Panc1 (cell line): ENCODE data around the gene ACER3.

Source experiments
- POLR2AphosphoS5 ChIP-seq: IDR thresholded peaks from 2 replicates; pipeline ENCODE4 v1.6.1; 2012; ENCODE audit warnings: mild to moderate bottlenecking, low read depth, low read length, moderate library complexity
- SIN3A ChIP-seq: IDR thresholded peaks from 2 replicates; pipeline ENCODE4 v1.6.1; 2012; ENCODE audit warnings: low read depth, mild to moderate bottlenecking, low read length, moderate library complexity, borderline replicate concordance; ENCODE audit not compliant: insufficient read depth
- TCF7L2 ChIP-seq: IDR thresholded peaks from 2 replicates; pipeline ENCODE4 v1.6.1; 2011; ENCODE audit warnings: mild to moderate bottlenecking, low read depth, low read length, inconsistent platforms
- TF ChIP-seq, protein P1 (sequence below): fragments of 450-650 bp; IDR thresholded peaks from 2 replicates; pipeline ENCODE4 v1.5.1; 2017; ENCODE audit warnings: mild to moderate bottlenecking
- TF ChIP-seq, protein P2 (sequence below), 2 experiments: IDR thresholded peaks; 2 replicates each; pipeline ENCODE4 v1.6.1; 2011 to 2012; ENCODE audit warnings: low read depth in 2 of 2, control low read depth in 1 of 2, low read length in 1 of 2, mild to moderate bottlenecking in 1 of 2, moderate library complexity in 1 of 2; ENCODE audit not compliant: insufficient read depth in 1 of 2

DNA sequence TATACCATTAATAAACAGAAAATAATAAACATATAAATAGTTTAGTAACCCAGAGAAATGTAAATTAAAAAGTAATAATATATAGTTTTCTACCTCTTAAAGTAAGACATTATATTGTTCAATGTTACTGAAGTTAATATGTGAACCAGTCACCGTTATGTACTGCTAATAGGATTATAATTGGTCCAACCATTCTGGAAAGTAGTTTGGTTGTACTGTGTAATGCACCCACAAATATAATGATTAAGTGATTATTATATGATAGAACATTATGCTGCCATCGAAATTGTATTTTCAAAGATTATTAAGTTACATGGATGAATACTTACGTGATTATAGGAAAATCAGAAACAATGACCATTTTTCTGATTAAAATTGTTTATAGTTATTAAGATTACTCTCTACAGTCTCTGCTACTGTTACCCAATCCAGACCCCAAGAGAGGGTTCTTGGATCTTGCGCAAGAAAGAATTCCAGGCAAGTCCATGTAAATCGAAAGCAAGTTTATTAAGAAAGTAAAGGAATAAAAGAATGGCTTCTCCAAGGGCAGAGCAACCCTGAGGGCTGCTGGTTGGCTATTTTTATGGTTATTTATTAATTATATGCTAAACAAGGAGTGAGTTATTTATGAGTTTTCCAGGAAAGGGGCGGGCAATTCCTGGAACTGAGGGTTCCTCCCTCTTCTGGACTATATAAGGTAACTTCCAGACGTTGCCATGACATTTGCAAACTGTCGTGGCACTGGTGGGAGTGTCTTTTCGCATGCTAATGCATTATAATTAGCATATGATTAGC is 50.1 kb downstream of the ACER3 start:
- TF ChIP-seq, protein P1, sequence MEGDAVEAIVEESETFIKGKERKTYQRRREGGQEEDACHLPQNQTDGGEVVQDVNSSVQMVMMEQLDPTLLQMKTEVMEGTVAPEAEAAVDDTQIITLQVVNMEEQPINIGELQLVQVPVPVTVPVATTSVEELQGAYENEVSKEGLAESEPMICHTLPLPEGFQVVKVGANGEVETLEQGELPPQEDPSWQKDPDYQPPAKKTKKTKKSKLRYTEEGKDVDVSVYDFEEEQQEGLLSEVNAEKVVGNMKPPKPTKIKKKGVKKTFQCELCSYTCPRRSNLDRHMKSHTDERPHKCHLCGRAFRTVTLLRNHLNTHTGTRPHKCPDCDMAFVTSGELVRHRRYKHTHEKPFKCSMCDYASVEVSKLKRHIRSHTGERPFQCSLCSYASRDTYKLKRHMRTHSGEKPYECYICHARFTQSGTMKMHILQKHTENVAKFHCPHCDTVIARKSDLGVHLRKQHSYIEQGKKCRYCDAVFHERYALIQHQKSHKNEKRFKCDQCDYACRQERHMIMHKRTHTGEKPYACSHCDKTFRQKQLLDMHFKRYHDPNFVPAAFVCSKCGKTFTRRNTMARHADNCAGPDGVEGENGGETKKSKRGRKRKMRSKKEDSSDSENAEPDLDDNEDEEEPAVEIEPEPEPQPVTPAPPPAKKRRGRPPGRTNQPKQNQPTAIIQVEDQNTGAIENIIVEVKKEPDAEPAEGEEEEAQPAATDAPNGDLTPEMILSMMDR: no peak
- TF ChIP-seq SIN3A (no peak), POLR2AphosphoS5 (no peak), TCF7L2 (no peak)
- TF ChIP-seq, protein P2, sequence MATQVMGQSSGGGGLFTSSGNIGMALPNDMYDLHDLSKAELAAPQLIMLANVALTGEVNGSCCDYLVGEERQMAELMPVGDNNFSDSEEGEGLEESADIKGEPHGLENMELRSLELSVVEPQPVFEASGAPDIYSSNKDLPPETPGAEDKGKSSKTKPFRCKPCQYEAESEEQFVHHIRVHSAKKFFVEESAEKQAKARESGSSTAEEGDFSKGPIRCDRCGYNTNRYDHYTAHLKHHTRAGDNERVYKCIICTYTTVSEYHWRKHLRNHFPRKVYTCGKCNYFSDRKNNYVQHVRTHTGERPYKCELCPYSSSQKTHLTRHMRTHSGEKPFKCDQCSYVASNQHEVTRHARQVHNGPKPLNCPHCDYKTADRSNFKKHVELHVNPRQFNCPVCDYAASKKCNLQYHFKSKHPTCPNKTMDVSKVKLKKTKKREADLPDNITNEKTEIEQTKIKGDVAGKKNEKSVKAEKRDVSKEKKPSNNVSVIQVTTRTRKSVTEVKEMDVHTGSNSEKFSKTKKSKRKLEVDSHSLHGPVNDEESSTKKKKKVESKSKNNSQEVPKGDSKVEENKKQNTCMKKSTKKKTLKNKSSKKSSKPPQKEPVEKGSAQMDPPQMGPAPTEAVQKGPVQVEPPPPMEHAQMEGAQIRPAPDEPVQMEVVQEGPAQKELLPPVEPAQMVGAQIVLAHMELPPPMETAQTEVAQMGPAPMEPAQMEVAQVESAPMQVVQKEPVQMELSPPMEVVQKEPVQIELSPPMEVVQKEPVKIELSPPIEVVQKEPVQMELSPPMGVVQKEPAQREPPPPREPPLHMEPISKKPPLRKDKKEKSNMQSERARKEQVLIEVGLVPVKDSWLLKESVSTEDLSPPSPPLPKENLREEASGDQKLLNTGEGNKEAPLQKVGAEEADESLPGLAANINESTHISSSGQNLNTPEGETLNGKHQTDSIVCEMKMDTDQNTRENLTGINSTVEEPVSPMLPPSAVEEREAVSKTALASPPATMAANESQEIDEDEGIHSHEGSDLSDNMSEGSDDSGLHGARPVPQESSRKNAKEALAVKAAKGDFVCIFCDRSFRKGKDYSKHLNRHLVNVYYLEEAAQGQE (IDR thresholded peaks at IDR 0.05; ENCODE audit: insufficient read depth in 1 of 2, low read depth in 2 of 2, low read length in 1 of 2): no peak
